RWPE2 (cell line): ENCODE results near the gene CCR5AS.
"Not testable (repeated sequence)": the region's sequence is repeated elsewhere in the genome, so short reads cannot be mapped to it uniquely, and the experiment has no call there.

Source experiments
- ATAC-seq: fragments of 200-7000 bp; cut with Tn5 transposase; 3 replicates; pipeline ENCODE4 v1.9.1; 2021; ENCODE audit warnings: low read depth
- DNase-seq: peaks from one replicate; pipeline ENCODE4 v3.0.0-alpha.2; 2020; ENCODE audit warnings: low spot score
- H3K27ac ChIP-seq: fragments of 450-650 bp; 2 replicates; pipeline ENCODE4 v1.5.1; 2017; ENCODE audit warnings: mild to moderate bottlenecking; ENCODE audit not compliant: poor library complexity, severe bottlenecking
- H3K27me3 ChIP-seq: fragments of 250-450 bp; sonication (Bioruptor Pico); 2 replicates; pipeline ENCODE4 v1.5.1; 2021; ENCODE audit warnings: mild to moderate bottlenecking, moderate library complexity; ENCODE audit not compliant: insufficient read depth, poor library complexity, severe bottlenecking
- H3K36me3 ChIP-seq: fragments of 250-450 bp; sonication (Bioruptor Pico); 2 replicates; pipeline ENCODE4 v1.5.1; 2020; ENCODE audit warnings: low read depth, mild to moderate bottlenecking, moderate library complexity
- H3K4me1 ChIP-seq: fragments of 250-450 bp; sonication (Bioruptor Pico); 2 replicates; pipeline ENCODE4 v1.5.1; 2021; ENCODE audit warnings: mild to moderate bottlenecking, moderate library complexity; ENCODE audit not compliant: insufficient read depth, poor library complexity, severe bottlenecking
- H3K4me3 ChIP-seq: fragments of 250-450 bp; sonication (Bioruptor Pico); 2 replicates; pipeline ENCODE4 v1.5.1; 2021; ENCODE audit warnings: mild to moderate bottlenecking, moderate library complexity; ENCODE audit not compliant: severe bottlenecking
- H3K9me3 ChIP-seq: fragments of 250-450 bp; sonication (Bioruptor Pico); 2 replicates; pipeline ENCODE4 v1.5.1; 2021; ENCODE audit warnings: mild to moderate bottlenecking, moderate library complexity; ENCODE audit not compliant: severe bottlenecking
- CTCF ChIP-seq: fragments of 450-650 bp; IDR thresholded peaks from one replicate; pipeline ENCODE4 v1.5.1; 2017; ENCODE audit warnings: mild to moderate bottlenecking, moderate library complexity; ENCODE audit not compliant: poor library complexity, severe bottlenecking

CCR5AS gene

GRCh38 chr3:46429250-46429649 lies 22.4 kb upstream of the CCR5AS start:
- Histone ChIP-seq H3K27me3 (no peaks in the 10 kb centered on the region), H3K4me3 (no peak overlapping the region), H3K36me3 (no peaks in the 10 kb centered on the region), H3K27ac (peak overlapping the region; percentile 32), H3K9me3 (no peaks in the 10 kb centered on the region), H3K4me1 (peaks cover 10% of the 10 kb centered on the region)
- DNase-seq (no peak), ATAC-seq (no peak)
- TF ChIP-seq CTCF: no peak

GRCh38 chr3:46427916-46428833 lies 21.3 kb upstream of the CCR5AS start:
- DNase-seq: no peak

GRCh38 chr3:46427404-46427803 lies 20.5 kb upstream of the CCR5AS start:
- H3K4me1 ChIP-seq: peaks cover 19% of the 10 kb centered on the region
- H3K27me3 ChIP-seq, ATAC-seq, H3K36me3 ChIP-seq, H3K27ac ChIP-seq, DNase-seq, H3K4me3 ChIP-seq, H3K9me3 ChIP-seq: not testable (repeated sequence)

More at GRCh38 chr3:46427916-46428833, 21.3 kb upstream of the CCR5AS start:
- Histone ChIP-seq H3K36me3 (no peaks in the 10 kb centered on the region), H3K4me3 (no peak overlapping the region), H3K9me3 (no peaks in the 10 kb centered on the region), H3K27ac (no peak overlapping the region), H3K4me1 (peaks cover 18% of the 10 kb centered on the region), H3K27me3 (no peaks in the 10 kb centered on the region)
- no peak for ATAC-seq
- no peak for TF ChIP-seq CTCF

GRCh38 chr3:46426476-46426875 lies 19.6 kb upstream of the CCR5AS start:
- not testable (repeated sequence) for H3K36me3 ChIP-seq, H3K27me3 ChIP-seq, DNase-seq, ATAC-seq, H3K4me3 ChIP-seq, H3K27ac ChIP-seq, H3K9me3 ChIP-seq
- peaks cover 19% of the 10 kb centered on the region for H3K4me1 ChIP-seq

GRCh38 chr3:46423588-46423987 lies 16.7 kb upstream of the CCR5AS start:
- Histone ChIP-seq H3K36me3 (no peaks in the 10 kb centered on the region), H3K4me3 (no peak overlapping the region), H3K9me3 (no peaks in the 10 kb centered on the region), H3K27me3 (no peaks in the 10 kb centered on the region), H3K4me1 (peaks cover 9% of the 10 kb centered on the region), H3K27ac (no peak overlapping the region)
- no peak for TF ChIP-seq CTCF
- no peak for DNase-seq
- ATAC-seq: peak; percentile 57; the same call in 2 of the 3 replicates

- Histone ChIP-seq H3K27ac (no peak overlapping the region), H3K9me3 (no peaks in the 10 kb centered on the region), H3K36me3 (no peaks in the 10 kb centered on the region), H3K4me1 (peaks cover 9% of the 10 kb centered on the region), H3K27me3 (no peaks in the 10 kb centered on the region), H3K4me3 (no peak overlapping the region)
- peak; percentile 67 for DNase-seq
- ATAC-seq: peak; percentile 83
- TF ChIP-seq CTCF: no peak
Observed at GRCh38 chr3:46422617-46423016, 15.8 kb upstream of the CCR5AS start.
